PC-3 (cell line): Measurements from ENCODE around the gene CRELD2. TPM values are rescaled to one million over a fixed set of nuclear protein-coding genes. Genes with fewer than 3 reads are reported as not detected.

ENCODE experiments used
- ATAC-seq: fragments of 200-7000 bp; cut with Tn5 transposase; 2 replicates; pipeline ENCODE4 v1.9.1; 2020; ENCODE audit warnings: mild to moderate bottlenecking, moderate library complexity
- BruUV-seq: library from RNA; stranded (reverse); fragments of 400-500 nt; replicated peaks from 2 replicates; lab custom pipeline; 2021; lab: Mats Ljungman, UMichigan
- CTCF ChIA-PET: fragments of 300-600 bp; sonication (Branson Sonifier 250); formaldehyde crosslinking; loops from one replicate; lab custom pipeline; 2022; ENCODE audit warnings: antibody characterized with exemption; lab: Charles Lee
- POLR2A ChIA-PET: fragments of 300-600 bp; sonication (Branson Sonifier 250); formaldehyde crosslinking; loops from one replicate; lab custom pipeline; 2022; ENCODE audit warnings: antibody characterized with exemption; ENCODE audit not compliant: unreplicated experiment; lab: Charles Lee
- DNase-seq: peaks from one replicate; pipeline ENCODE4 v3.0.0-alpha.2; 2015
- H2AFZ ChIP-seq: fragments of 300-600 bp; sonication (generic); 2 replicates; pipeline ENCODE4 v1.6.0; 2016; ENCODE audit warnings: antibody characterized with exemption, low read length
- H3F3A ChIP-seq: fragments of 300-600 bp; sonication (generic); one replicate; pipeline ENCODE4 v1.6.0; 2017; ENCODE audit warnings: antibody characterized with exemption, low read length, control low read depth, mild to moderate bottlenecking; ENCODE audit not compliant: unreplicated experiment
- H3K27ac ChIP-seq: fragments of 300-600 bp; sonication (generic); 2 replicates; pipeline ENCODE4 v1.5.1; 2016; ENCODE audit warnings: mild to moderate bottlenecking, low read length
- H3K27me3 ChIP-seq: fragments of 300-600 bp; sonication (generic); 2 replicates; pipeline ENCODE4 v1.6.1; 2016; ENCODE audit warnings: low read length, mixed read lengths
- H3K36me3 ChIP-seq: fragments of 300-600 bp; sonication (generic); 2 replicates; pipeline ENCODE4 v1.6.1; 2016; ENCODE audit warnings: low read depth, mixed run types, low read length, mixed read lengths
- H3K4me1 ChIP-seq: fragments of 300-600 bp; sonication (generic); 2 replicates; pipeline ENCODE4 v1.5.1; 2016; ENCODE audit warnings: low read length; ENCODE audit not compliant: insufficient read depth
- H3K4me2 ChIP-seq: fragments of 300-600 bp; sonication (generic); 2 replicates; pipeline ENCODE4 v1.6.0; 2016; ENCODE audit warnings: low read length
- H3K4me3 ChIP-seq: fragments of 300-600 bp; sonication (generic); 2 replicates; pipeline ENCODE4 v1.5.1; 2016; ENCODE audit warnings: mild to moderate bottlenecking, low read length, mixed read lengths
- H3K79me2 ChIP-seq: fragments of 300-600 bp; sonication (generic); 2 replicates; pipeline ENCODE4 v1.6.1; 2017; ENCODE audit warnings: low read length, mixed read lengths
- H3K9ac ChIP-seq: fragments of 300-600 bp; sonication (generic); 2 replicates; pipeline ENCODE4 v1.6.0; 2016; ENCODE audit warnings: mild to moderate bottlenecking, low read length
- H3K9me2 ChIP-seq: fragments of 300-600 bp; sonication (generic); replicated peaks from 2 replicates; pipeline ENCODE4 v1.6.1; 2016; ENCODE audit warnings: mixed run types, low read length, mixed read lengths
- H3K9me3 ChIP-seq: fragments of 300-600 bp; sonication (generic); 2 replicates; pipeline ENCODE4 v1.6.1; 2016; ENCODE audit warnings: low read length, mixed read lengths
- H4K20me1 ChIP-seq: fragments of 300-600 bp; sonication (generic); 2 replicates; pipeline ENCODE4 v1.6.1; 2016; ENCODE audit warnings: low read length, mixed read lengths
- CTCF ChIP-seq: fragments of 300-600 bp; sonication (generic); conservative IDR thresholded peaks from 2 replicates; pipeline ENCODE4 v1.5.1; 2017; ENCODE audit warnings: antibody characterized with exemption, low read depth, mild to moderate bottlenecking, low read length
- EZH2 ChIP-seq: fragments of 300-600 bp; sonication (generic); IDR thresholded peaks from one replicate; pipeline ENCODE4 v1.6.1; 2017; ENCODE audit warnings: antibody characterized with exemption, mild to moderate bottlenecking, low read length; ENCODE audit not compliant: unreplicated experiment
- EZH2phosphoT487 ChIP-seq: fragments of 300-600 bp; sonication (generic); IDR thresholded peaks from 2 replicates; pipeline ENCODE4 v1.6.1; 2018; ENCODE audit warnings: mild to moderate bottlenecking, antibody characterized with exemption, low read length, borderline replicate concordance
- intact Hi-C: fragments of 100-400 bp; cut with micrococcal nuclease; formaldehyde crosslinking; loops from 2 replicates; pipeline ENCODE4 v1.9.0; 2023
- total RNA-seq: library from RNA; depleted of rRNA; stranded (reverse); fragments of >200 nt; gene quantifications from 2 replicates; pipeline ENCODE4 v1.2.3, GENCODE V29; 2014

The CRELD2 gene
- total RNA-seq, 1 experiment from 2014 or later = 71.3 TPM

- Histone ChIP-seq H3K9me3 (no peaks in the 10 kb centered on the region), H3K9me2 (no peaks in the 10 kb centered on the region), H3K27me3 (no peaks in the 10 kb centered on the region), H3K4me1 (no peaks in the 10 kb centered on the region), H4K20me1 (no peaks in the 10 kb centered on the region), H3K4me3 (no peak overlapping the region), H3K27ac (no peak overlapping the region), H3K4me2 (no peak overlapping the region), H3K79me2 (no peaks in the 10 kb centered on the region), H3F3A (no peaks in the 10 kb centered on the region), H2AFZ (no peak overlapping the region), H3K9ac (no peak overlapping the region), H3K36me3 (no peaks in the 10 kb centered on the region)
- no TSS peak for BruUV-seq
- DNase-seq (no peak), ATAC-seq (no peak)
- ChIA-PET CTCF (no interaction called here), POLR2A (no interaction called here)
- intact Hi-C loops = no loop called here
- TF ChIP-seq CTCF = no peak
- TF ChIP-seq EZH2 = no peak
- no peak for TF ChIP-seq EZH2phosphoT487
Observed at GRCh38 chr22:49910229-49911155, 7.9 kb upstream of the CRELD2 start.

- no peaks in the 10 kb centered on the region for H3K9me3 ChIP-seq
- H3K4me2 ChIP-seq = no peak overlapping the region
- H3K27me3 ChIP-seq = no peaks in the 10 kb centered on the region
- ATAC-seq (no peak), DNase-seq (no peak)
- H3K9me2 ChIP-seq = no peaks in the 10 kb centered on the region
- H3K79me2 ChIP-seq = peaks cover 7% of the 10 kb centered on the region
- no peak overlapping the region for H3K9ac ChIP-seq
- ChIA-PET CTCF (no interaction called here), POLR2A (interaction anchor here (0.7 kb wide), 1 partner anchor 30 kb away, joined by 3 read pairs; no protein-coding TSS in a partner anchor)
- H3K4me1 ChIP-seq = 0 out of 2 replicates have a peak, but pooled peaks cover 4% of the 10 kb centered on the region
- H4K20me1 ChIP-seq = no peaks in the 10 kb centered on the region
- BruUV-seq = no TSS peak
- intact Hi-C loops = no loop called here
- H3K27ac ChIP-seq = no peak overlapping the region
- H3K4me3 ChIP-seq = no peak overlapping the region
- no peaks in the 10 kb centered on the region for H3F3A ChIP-seq
- H3K36me3 ChIP-seq = no peaks in the 10 kb centered on the region
- no peak overlapping the region for H2AFZ ChIP-seq
- TF ChIP-seq EZH2 = no peak
Observed at GRCh38 chr22:49911881-49912625, 6.4 kb upstream of the CRELD2 start.

- no peak overlapping the region for H3K27ac ChIP-seq
- BruUV-seq = no TSS peak
- no peaks in the 10 kb centered on the region for H3K36me3 ChIP-seq
- no peak for DNase-seq
- H3K9ac ChIP-seq = no peak overlapping the region
- H3F3A ChIP-seq = no peaks in the 10 kb centered on the region
- ChIA-PET POLR2A (no interaction called here), CTCF (no interaction called here)
- no peak overlapping the region for H3K4me2 ChIP-seq
- no peaks in the 10 kb centered on the region for H3K9me3 ChIP-seq
- intact Hi-C loops = no loop called here
- ATAC-seq = no peak
- no peaks in the 10 kb centered on the region for H4K20me1 ChIP-seq
- no peak overlapping the region for H3K4me3 ChIP-seq
- H3K9me2 ChIP-seq = no peaks in the 10 kb centered on the region
- no peak for TF ChIP-seq EZH2phosphoT487
- no peak for TF ChIP-seq CTCF
- no peak for TF ChIP-seq EZH2
- H3K27me3 ChIP-seq = no peaks in the 10 kb centered on the region
- H3K79me2 ChIP-seq = peaks cover 15% of the 10 kb centered on the region
- H3K4me1 ChIP-seq = 0 out of 2 replicates have a peak, but pooled peaks cover 7% of the 10 kb centered on the region
- no peak overlapping the region for H2AFZ ChIP-seq
Observed at GRCh38 chr22:49913026-49913425, 5.4 kb upstream of the CRELD2 start.
